ENCODE results near the gene CCDC85B. TPM values are rescaled to one million over a fixed set of nuclear protein-coding genes. Genes with fewer than 3 reads are reported as not detected.
A peak's percentile ranks its signal among the peaks of the same experiment; 100 is the strongest.
"Not testable (repeated sequence)": the region's sequence is repeated elsewhere in the genome, so short reads cannot be mapped to it uniquely, and the experiment has no call there.

The CCDC85B gene
- polyA plus RNA-seq, 1 donor = 22.2 TPM

DNA sequence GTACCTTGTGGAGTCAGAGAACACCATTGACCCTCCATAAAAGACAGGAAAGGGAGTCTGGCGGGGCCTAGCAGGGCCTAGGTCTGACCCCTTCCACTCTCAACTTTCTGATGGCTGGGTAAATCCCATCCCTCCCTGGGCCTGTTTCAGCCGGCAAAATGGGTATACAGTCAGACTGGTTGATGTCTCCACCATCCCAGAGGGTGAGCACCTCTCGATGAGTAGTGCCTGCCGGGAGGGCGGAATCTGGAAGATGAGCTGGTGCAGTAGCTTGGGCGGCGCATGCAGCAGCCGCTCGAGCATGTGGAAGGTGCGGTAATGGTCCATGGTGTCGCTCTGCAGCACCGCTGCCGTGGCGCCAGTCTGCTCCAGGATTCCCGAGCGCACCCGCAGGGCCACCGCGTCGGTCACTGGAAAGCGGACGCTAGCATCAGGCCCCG lies 2.7 kb upstream of the CCDC85B start:
- DNase-seq = no peak

DNA sequence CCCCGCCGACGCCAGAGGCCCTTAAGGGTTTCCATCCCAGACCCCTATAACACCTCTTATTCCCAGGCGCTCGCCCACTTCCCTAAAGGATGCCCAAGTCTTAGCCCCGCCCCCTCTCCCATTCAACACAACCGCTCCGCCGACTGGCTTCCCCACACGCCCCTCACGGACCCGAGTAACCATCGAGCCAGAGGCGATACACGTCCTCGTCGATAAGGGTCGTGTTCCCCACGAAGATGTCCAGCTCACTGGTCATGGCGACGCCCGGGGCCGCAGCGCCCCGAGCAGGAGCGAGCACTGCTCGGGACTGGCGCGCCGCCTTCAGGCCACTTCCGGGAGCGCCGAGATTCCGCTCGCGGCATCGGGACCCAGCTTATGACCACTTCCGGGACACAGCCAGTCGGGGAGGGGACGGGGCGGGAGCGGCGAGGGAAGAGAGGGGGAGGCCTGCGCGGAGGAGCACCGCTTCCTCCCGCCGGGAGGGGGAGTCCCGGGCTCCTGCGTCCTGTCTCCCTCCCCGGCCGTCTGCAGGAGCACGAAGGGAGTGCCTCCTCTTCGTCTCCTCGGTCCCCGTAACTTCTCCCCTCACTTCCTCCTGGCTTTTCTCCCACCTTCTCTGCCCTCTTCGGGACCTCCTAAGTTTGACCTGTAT lies 2.2 kb upstream of the CCDC85B start, which contains the start of gene FIBP:
TSS of gene FIBP (minus strand) at position 309 of the 652 bp plus-strand sequence. CDS start at position 256, 53 bp downstream.
- DNase-seq = peak; percentile 99

GRCh38 chr11:65891219-65892136 lies 1.0 kb downstream of the CCDC85B start:
- no peak for DNase-seq

GRCh38 chr11:65892137-65892540 lies 1.7 kb downstream of the CCDC85B start:
- DNase-seq = not testable (repeated sequence)

DNA sequence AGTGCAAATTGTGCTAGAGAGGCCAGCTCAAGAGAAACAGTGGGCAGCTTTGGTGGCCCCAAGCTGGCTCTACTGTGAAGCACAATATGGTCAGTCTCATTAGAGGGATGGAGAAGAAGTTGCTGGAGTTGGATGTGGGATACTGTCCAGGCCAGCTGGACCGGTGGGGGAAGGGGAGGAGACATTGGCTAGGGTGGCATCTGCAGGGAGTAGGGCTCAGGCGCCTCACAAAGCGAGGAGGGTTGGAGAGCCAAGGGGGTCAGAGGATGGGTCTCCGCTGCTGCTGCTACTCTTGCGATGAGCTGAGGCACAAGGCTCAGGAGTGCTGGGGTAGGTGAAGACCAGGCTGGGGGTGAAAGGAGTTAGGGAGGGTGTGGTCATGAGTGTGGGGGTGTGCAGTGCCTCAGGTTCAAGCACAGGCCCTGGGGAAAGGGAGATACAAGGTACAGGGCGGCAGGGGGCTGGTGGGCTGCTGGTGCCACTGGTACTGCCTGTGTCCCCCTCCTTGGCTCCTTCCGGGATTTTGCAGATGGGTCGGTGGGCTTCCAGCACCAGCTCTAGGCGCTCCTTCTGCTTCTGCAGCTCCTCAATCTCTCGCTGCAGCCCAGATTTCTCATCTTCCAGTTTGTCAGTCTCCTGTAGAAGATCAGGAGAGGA lies 2.3 kb downstream of the CCDC85B start:
- no peak for DNase-seq

- DNase-seq = no peak
Observed at GRCh38 chr11:65894034-65894591, 3.6 kb downstream of the CCDC85B start.

DNA sequence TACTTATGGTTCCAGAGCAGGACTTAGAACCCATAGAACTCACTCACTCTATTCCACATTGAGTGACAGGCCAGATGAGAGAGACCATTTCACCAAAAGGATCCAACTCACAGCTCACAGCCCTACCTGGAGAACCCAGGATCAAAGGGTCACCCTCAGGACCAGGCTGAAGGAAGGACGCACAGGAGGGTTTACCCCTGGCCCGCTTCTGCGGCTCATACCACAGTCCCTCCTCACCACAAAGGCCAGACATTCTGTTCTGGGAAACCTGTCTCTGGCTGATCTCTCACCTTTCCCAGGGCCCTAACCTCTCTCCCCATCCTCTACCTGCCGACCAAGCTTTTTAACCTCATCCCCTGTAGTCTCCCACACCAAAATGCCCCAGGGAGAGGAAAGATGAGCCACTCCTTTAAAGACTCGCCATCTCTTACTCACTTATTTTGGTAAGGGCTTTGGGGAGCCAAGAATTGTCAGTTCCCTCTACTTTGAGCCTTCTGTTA lies 5.1 kb downstream of the CCDC85B start:
- no peak for DNase-seq

- no peak for DNase-seq
Observed at GRCh38 chr11:65896034-65896999, 5.8 kb downstream of the CCDC85B start.

- no peak for DNase-seq
Observed at GRCh38 chr11:65897020-65897471, 6.6 kb downstream of the CCDC85B start.

DNA sequence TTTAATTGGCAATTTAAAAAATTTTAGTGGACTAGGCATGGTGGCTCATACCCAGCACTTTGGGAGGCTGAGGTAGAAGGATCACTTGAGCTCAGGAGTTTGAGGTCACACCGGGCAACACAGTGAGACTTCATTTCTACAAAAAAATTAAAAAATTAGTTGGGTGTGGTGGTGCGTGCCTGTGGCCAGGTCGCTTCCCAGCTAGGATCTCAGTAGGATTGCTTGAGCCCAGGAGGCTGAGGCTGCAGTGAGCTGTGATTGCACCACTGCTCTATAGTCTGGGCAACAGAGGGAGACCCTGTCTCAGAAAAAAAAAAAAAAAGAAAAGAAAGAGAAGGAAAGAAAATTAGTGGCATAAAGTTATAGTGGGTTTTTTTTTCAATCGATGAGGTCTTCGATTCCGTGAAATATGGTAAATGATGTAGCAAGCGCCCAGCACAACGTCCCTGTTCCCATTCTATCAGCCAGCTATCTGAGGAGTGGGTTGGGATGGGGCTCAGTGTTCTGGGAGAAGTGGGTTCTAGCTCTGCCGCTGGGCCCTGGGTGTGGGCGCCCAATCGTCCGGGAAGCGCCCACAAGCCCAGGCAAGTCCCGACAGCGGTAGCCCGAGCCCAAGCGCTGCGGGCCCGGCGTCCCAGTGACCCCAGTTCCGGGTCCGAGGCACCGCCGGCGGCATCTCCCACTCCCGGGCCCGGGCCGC lies 8.3 kb downstream of the CCDC85B start:
- DNase-seq = no peak

GRCh38 chr11:65899356-65900124 lies 9.1 kb downstream of the CCDC85B start:
- no peak for DNase-seq

DNA sequence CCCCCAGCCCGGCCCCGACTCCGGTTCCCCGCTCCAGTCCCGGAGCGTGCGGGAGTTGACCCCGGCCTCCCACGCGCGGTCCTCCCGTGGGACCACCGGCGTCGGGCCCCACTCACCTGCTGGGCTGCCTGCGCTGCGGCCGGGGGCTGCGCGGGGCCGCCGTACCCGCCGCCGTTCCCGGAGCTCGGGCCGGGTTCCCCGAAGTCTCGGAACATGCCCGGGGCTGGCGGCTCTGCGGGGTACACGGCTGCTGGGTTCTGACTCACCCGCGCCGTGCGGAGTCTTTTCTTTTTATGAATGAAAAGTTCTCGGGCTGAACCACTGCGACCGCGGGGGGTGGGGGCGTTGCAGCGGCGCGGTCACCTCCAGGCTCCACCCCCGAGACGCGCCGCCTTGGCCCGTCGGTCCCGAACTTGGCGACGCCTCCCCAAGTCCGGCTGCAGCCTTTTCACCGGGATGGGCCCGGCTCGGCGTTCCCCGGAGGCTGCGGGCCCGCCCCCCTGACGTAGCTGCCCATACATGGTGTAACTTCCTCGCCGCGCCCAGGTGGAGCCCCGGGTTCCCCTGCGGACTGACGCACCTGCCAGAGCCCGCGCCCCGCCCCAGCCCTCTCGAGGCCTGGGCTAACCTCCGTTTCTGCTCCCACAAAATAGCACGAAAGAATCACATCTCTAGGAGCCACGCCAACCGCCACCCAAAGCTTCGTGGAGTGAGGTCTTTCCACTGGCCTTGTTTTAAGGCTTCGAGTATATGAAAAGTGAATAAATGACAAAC lies 9.8 kb downstream of the CCDC85B start, which contains the start of gene FOSL1:
TSS of gene FOSL1 (minus strand) at position 264 of the 774 bp plus-strand sequence. CDS start at position 215, 49 bp downstream.
- DNase-seq = peak; percentile 55

DNA sequence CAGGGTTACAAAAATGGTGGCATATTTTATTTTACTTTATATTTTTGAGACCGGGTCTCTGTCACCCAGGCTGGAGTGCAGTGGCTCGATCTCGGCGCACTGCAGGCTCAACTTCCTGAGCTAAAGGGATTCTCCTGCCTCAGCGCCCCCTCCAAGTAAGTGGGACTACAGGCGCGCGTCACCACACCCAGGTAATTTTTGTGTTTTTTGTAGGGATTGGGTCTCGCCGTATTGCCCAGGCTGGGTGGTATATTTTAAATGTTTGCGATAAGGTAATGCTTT lies 10.4 kb downstream of the CCDC85B start:
- no peak for DNase-seq

DNA sequence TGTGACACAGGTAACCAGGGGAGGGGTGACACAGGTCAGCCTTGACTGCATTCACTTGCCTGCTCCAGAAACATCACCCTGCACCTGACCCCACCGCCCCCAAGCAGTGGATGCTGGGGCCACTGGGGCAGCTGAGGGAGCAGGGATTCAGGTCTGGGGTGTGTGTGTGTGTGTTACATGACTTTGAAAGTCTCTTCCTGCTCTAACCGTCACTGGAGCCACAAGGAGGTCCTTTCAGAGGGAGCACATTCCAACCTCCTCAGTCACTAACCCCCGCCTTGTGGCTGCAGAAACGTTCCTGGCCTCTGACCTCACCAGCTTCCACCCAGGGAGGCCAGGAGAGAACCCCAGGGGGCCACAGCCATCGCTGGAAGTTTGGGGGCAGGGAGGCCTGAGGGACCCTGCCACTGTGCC lies 12.6 kb downstream of the CCDC85B start:
- DNase-seq = no peak

- no peak for DNase-seq
Observed at GRCh38 chr11:65903715-65904114, 13.2 kb downstream of the CCDC85B start.

DNA sequence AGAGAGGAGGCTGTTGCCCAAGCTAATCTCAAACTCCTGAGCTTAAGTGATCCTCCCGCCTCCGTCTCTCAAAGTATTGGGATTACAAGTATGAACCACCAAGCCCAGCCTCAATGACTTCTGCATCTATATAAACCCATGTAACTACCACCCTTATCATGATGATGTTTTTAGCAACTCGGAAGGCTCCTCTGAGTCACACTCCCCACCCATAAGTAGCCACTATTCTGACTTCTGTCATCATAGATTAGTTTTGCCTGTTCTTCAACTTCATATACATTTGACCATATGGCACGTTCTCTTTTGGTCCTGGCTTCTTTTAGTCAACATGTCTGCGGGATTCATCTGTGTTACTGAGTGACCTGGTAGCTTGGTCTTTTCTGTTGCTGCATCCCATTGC lies 16.1 kb downstream of the CCDC85B start:
- no peak for DNase-seq

GRCh38 chr11:65907878-65908277 lies 17.4 kb downstream of the CCDC85B start:
- no peak for DNase-seq

- peak; percentile 49 for DNase-seq
Observed at GRCh38 chr11:65911682-65912568, 21.5 kb downstream of the CCDC85B start.

Measured in hindlimb muscle (tissue), 1 donor.